HG03520 (cell line): ENCODE results near the gene ZNF664.

Experiments
- ATAC-seq: cut with Tn5 transposase; IDR thresholded peaks from one replicate; pipeline ENCODE4 v1.9.1; 2021; ENCODE audit warnings: mild to moderate bottlenecking, moderate library complexity; ENCODE audit not compliant: unreplicated experiment

Gene ZNF664

DNA sequence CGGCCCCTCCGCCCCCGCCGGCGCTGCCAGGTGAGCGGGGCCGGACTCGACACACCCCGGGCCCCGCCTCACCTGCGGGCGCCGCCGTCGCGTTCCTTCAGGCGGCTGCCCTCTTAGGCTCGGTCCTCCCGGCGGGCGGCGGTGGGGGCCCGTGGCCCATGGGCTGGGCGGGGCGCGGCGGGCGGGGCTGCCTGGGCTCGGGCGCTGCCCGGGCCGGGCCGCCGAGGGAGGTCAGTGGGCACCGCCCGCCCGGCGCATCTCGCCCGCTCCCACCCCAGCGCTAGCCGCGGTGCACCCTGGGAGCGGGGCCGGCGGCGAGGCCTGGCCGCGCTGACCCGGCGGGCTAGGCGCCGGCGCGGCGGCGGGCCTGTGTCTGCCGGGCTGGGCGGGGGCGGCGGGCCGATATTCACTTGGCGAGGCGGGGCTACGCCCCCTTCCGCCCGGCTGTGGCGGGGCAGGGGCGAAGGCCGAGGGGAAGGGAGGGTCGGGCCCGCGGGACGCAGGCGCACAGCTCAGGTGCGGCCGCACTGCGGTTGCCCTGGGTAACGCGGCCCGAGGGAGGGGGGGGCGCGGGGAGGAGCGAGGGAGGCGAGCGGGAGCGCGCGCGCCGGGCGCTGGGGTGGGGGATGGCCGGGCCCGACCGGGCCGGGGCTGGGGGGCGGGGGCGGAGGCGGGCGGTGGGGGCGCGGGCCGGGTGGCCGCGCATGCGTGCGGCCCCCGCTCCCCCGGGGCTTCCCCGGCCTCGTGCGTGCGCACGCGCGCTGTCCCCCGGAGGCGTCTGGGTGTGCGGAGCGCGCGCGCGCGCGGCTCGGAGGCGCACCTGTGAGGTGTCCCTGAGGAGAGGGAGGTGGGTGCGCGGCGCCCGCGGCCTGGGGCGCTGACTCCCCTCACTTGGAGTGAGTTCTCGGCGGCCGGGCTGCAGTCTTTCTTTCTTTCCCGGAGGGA lies at the start of gene ZNF664, which contains the start of gene CCDC92:
Gene ZNF664, plus strand, starts transcription at position 759 of the 945 bp plus-strand sequence. CDS start 38,930 bp downstream, outside the sequence.
Gene CCDC92, minus strand, starts transcription at position 375 of the 945 bp plus-strand sequence. CDS start 28,526 bp downstream, outside the sequence.
- peak; percentile 74 for ATAC-seq

DNA sequence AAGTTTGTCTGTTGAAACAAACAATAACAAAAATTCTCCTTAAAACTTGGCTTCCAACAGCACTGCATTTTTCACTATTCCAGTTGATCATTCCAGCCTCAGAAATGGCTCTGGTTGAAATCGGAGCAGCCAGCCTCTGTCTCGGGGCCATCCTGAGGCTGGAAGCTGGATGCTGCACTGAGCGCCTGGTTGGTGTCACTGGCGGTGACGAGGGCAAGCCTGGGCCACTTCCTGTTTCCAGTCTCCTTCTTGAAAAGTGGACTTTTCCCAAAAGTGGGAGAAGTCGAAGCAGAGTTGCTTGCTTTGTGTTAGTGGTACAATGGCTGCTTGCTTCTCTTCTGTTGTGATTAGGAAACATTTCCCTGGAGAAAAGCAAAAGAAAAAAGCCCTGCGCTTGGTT lies 49.1 kb upstream of the ZNF664 start:
- no peak for ATAC-seq

GRCh38 chr12:123924539-123924938 lies 48.5 kb upstream of the ZNF664 start:
- no peak for ATAC-seq

GRCh38 chr12:123928274-123928865 lies 44.6 kb upstream of the ZNF664 start:
- ATAC-seq, result no peak

DNA sequence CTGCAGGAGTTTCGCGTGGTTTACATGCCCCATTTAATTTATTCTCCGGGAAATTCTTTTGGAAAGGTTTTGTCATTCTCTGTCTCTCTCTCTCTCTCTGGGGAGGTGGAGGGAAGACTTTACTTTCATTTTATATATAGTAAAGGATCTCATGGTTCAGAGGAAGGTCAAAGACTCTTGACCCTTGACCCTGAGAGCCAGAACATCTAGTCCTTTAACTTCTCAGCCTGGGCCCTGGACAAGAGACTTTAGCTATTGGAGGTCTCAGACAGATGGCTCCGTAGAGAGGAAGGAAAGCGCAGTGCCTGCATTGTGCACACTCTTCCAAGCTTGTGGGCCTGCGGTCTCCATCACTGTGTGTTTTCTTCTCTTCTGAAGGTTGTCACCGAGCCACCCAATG lies 44.1 kb upstream of the ZNF664 start:
- no peak for ATAC-seq

DNA sequence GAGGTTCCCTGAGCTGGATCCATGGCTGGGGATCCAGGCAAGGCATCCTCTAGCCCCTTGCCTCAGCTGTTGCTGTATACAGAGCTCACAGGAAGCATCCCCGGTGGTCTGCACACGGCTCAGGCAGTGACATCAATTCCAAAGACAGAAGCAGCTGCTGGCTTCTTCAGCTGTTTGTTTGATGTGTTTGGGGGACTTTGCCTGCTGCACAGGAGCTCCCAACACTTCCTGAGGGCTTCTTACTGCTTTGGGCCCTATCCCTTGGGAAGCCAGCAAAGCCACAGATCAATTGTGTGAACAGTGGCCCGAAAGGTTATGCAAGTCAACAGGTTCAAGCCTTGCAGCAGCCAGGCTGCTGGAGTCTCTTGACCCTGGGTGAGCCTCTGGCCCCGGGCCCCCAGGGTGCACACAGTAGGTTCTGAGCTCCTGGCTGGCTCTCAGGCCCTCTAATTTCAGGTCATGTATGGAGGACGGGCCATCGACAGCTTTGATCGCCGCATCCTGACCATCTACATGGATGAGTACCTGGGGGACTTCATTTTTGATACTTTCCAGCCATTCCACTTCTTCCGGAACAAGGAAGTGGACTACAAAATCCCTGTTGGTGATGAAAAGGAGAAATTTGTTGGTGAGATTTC lies 43.0 kb upstream of the ZNF664 start:
- ATAC-seq, result no peak

- ATAC-seq, result no peak
These were observed 41.2 kb upstream of the ZNF664 start for GRCh38 chr12:123931686-123932321.

GRCh38 chr12:123933214-123933613 lies 39.8 kb upstream of the ZNF664 start:
- no peak for ATAC-seq

DNA sequence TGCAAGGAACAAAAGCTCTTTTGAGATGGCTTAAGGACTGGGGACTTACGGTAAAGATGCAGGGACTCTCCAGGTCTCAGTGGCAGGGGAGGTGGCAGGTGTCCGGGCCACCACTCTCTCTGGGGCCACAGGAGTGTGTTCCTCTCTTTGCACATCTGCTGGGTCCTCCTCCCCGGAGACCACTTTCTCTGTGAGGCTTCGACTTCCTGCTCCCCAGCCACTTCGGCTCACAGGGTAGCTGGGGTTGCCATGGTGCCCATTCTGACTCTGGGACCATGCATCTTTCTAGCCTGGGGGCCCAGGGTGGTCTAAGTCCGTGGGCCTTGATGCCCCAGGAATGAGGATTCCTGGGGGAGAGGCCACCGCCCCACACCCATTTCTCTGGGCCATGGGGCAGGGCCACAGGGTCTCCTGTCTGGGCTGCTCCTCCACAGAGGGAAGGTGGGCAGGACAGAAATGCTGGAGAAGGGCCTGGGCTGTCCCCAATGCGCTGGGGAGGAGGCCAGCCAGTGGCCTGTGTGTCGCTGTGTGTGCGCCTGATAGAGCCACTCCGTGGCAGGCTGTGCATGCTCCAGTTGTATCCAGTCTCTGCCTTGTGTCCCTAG lies 38.9 kb upstream of the ZNF664 start:
- no peak for ATAC-seq

DNA sequence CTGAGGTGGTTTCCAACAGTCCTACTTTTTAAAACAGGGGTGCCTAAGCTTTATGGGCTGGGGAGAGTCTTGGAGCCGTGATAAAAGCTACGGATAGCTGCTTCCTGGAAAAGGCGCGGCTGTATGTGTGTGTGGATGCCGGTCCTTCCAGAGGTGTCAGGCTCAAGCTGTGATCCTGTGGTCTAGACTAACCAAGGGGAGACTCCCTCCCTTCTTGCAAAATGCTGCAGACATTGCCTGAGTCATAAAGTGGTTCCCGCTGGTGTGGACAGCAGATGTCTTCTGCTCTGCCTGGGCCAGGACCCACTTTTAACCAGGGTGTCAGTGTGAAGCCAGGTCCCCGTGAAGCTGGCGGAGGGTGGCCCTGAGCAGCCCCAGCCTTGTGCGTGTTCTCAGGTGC lies 38.2 kb upstream of the ZNF664 start:
- ATAC-seq, result no peak

DNA sequence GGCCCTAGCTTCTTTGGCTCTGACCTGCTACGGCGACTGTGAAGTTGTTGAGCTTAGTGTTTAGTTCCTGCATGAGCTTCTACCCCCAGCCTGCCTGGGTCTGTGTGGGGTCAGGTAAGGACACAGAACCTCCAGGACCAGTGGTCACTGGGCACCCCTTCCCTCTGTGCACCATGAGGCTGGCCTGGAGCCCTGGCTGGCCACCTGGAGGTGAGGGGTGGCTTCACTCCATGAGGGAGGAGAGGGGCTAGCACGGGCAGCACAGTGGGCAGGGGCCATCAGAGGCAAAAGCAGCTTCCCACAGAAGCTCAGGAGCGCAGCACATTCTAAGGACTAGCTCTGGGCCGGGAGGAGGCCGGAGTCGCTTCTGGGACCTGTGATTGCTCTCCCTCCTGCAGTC lies 37.1 kb upstream of the ZNF664 start:
- no peak for ATAC-seq

DNA sequence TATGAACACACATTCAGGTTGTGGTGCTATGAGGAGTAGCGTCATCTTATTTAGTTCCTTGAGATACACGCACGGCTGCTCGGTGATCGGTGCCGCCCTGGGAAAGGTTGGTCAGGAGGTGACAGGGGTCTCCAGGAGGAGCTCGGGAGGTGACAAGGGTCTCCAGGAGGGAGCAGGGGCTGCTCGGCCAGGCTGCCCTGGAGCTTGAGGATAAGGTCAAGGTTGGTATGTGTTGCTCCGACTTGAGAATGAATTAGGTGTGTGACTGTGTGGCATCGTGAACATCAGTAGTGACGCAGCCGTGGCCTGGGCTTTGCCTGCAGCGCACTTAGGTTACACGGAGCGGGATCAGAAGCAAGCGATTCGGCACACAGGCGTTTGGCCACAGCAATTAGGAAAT lies 36.5 kb upstream of the ZNF664 start:
- no peak for ATAC-seq

GRCh38 chr12:123936956-123937706 lies 35.9 kb upstream of the ZNF664 start:
- no peak for ATAC-seq

DNA sequence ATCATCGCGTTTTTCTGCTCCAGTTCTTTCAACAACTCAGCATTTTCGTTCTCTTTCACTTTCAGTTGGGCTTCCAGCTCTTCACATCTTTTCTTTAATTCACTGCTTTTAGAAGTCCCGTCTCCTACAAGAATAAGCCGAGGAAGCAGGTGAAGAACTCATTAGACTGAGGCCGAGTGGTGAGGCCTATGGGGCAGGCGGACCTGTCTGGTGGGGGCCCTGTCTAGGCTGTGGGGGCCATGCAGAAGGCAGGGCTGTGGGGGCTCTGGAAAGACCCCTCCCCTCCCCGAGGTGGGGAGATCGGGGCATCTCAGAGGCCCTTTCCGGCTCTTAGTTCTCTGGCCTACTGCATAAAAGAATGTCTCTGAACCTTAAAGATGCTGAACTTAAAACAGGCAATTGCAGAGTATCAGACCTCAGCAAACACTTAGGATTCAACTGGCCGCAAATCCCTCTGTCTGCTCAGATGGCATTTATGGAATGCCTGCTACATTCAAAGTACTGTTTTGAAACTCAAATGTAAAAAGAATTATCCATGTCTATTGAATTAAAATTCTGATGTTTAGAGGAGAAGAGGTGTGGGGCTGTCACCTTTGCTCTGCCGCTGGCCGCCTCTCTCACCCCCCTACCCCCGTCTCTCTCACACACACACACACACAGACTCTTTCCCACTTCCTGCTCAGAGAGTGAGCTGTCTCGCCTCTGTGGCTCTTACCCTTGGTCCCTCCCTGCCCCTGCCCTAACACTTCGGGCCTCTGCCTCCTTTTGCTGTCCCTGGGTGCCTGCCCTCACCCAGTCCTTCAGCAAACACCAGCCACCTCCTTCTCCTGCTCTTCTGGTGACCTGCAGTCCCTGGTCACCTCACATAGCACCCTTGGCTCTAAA lies 35.1 kb upstream of the ZNF664 start:
- ATAC-seq, result no peak

- no peak for ATAC-seq
These were observed 34.1 kb upstream of the ZNF664 start for GRCh38 chr12:123938679-123939480.

DNA sequence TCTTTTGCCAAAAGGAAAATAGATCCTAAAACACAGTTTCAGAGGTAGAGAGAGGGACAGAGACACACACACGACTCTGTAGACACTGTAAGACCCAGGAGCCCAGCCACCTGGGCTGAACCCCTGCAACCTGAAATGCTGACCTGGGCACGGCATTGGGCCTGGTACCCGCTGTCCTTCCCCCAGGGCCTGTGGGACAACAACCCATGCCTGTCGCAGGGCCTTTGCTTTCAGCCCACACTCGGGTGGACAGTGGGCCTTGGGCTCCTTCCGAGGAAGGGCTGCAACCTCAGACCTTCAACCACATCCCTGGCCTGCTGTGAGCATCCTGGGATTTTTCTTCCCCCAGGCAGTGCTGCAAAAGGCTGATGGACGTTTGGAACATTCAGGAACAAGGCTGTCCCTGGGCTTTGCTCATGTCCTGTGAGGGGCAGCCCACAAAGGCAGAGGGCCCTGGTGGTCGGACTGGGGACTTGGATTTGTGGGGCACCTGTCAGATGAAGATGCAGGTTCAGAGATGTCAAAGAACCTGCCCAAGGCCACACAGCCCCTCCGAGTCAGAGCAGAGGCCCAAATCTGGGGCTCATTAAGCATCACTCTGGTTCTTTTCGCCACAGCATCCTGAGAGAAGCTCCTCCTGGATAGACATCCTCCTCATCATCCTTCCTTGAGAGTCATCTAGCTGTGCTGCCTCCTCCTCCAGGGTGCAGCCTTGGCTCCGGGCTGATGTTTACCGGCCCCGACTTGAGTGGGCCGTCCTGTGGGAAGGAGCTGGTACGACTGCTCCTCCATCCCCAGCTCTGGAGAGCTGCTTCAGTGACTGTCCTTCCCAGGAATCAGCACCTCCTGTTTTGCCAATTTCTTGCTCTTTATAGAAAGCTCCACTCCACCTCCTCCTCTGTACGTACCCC lies 33.0 kb upstream of the ZNF664 start:
- no peak for ATAC-seq

GRCh38 chr12:123940627-123940966 lies 32.4 kb upstream of the ZNF664 start:
- no peak for ATAC-seq
